ENCODE measurements around the gene KLHL21.
"Not testable (repeated sequence)": the region's sequence is repeated elsewhere in the genome, so short reads cannot be mapped to it uniquely, and the experiment has no call there.

Gene KLHL21

DNA sequence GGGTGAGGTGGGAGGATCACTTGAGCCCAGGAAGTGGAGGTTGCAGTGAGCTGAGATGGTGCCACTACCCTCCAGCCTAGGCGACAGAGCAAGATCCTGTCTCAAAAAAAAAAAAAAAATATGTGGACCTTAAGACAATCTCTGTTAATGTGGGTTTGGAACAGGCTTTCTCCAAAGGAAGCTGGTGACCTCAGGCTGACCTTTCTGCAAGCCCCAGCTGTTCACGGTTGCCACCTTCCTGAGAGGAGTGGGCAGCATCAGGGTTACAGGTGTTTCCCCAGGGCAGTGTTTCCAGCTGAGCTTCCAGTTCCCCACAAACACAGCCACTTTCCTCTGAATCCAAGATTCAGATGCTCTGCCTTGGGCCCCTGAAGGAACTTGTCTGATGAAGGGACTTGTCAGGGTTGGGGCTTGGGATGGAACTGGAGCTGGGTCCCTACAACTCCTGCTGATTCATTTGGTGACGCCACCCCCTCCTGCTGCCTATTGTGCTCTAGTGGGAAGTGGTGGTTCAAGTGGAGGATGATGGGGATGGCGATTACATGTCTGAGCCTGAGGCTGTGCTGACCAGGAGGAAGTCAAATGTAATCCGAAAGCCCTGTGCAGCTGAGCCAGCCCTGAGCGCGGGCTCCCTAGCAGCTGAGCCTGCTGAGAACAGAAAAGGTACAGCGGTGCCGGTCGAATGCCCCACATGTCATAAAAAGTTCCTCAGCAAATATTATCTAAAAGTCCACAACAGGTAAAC is 20.9 kb downstream of the KLHL21 start:
- no peak for DNase-seq

- no peak for DNase-seq
These were observed 21.9 kb downstream of the KLHL21 start for GRCh38 chr1:6580593-6581409.

GRCh38 chr1:6580119-6580592 is 22.5 kb downstream of the KLHL21 start:
- no peak for DNase-seq

GRCh38 chr1:6579374-6580118 is 23.1 kb downstream of the KLHL21 start, which contains the start of gene ZBTB48:
Gene ZBTB48 (plus strand): TSS chr1:6579994. CDS start chr1:6580610, 616 bp downstream.
- peak; percentile 95 for DNase-seq

DNA sequence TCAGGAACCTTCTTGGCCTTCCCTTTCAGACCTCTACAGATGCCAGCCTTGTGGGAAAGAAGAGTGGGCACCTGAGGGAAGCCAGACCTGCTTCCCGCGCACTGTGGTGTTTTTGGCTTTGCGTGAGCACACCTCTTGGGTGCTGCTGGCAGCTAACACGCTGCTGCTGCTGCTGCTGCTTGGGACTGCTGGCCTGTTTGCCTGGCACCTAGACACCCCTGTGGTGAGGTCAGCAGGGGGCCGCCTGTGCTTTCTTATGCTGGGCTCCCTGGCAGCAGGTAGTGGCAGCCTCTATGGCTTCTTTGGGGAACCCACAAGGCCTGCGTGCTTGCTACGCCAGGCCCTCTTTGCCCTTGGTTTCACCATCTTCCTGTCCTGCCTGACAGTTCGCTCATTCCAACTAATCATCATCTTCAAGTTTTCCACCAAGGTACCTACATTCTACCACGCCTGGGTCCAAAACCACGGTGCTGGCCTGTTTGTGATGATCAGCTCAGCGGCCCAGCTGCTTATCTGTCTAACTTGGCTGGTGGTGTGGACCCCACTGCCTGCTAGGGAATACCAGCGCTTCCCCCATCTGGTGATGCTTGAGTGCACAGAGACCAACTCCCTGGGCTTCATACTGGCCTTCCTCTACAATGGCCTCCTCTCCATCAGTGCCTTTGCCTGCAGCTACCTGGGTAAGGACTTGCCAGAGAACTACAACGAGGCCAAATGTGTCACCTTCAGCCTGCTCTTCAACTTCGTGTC is 23.9 kb downstream of the KLHL21 start:
- DNase-seq: no peak

- no peak for DNase-seq
These were observed 24.7 kb downstream of the KLHL21 start for GRCh38 chr1:6577831-6578525.

DNA sequence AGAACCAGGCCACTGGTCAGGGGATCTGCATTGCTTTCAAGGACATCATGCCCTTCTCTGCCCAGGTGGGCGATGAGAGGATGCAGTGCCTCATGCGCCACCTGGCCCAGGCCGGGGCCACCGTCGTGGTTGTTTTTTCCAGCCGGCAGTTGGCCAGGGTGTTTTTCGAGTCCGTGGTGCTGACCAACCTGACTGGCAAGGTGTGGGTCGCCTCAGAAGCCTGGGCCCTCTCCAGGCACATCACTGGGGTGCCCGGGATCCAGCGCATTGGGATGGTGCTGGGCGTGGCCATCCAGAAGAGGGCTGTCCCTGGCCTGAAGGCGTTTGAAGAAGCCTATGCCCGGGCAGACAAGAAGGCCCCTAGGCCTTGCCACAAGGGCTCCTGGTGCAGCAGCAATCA is 27.9 kb downstream of the KLHL21 start:
- no peak for DNase-seq

DNA sequence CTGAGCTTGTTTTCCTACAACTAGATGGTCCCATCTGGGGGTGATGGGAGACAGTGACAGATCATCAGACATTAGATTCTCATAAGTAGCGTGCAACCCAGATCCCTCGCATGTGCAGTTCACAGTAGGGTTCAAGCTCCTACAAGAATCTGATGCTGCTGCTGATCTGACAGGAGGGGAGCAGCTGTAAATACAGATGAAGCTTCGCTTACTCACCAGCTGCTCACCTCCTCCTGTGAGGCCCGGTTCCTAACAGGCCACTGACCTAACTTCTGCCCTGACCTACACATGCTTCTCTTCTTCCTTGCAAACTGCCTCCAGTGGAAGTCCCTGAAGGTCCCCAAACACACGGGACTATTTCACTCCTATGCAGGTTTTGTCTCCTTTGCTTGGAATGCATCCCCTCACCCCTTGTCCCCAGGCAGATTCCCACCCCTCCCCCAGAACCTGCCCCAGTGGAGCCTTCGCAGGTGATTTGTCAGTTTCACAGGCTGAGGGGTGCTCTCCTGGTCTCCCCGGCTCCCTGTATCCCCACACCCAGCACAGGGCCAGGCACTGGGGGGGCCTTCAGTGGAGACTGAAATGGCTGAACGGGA is 28.5 kb downstream of the KLHL21 start:
- DNase-seq: no peak

DNA sequence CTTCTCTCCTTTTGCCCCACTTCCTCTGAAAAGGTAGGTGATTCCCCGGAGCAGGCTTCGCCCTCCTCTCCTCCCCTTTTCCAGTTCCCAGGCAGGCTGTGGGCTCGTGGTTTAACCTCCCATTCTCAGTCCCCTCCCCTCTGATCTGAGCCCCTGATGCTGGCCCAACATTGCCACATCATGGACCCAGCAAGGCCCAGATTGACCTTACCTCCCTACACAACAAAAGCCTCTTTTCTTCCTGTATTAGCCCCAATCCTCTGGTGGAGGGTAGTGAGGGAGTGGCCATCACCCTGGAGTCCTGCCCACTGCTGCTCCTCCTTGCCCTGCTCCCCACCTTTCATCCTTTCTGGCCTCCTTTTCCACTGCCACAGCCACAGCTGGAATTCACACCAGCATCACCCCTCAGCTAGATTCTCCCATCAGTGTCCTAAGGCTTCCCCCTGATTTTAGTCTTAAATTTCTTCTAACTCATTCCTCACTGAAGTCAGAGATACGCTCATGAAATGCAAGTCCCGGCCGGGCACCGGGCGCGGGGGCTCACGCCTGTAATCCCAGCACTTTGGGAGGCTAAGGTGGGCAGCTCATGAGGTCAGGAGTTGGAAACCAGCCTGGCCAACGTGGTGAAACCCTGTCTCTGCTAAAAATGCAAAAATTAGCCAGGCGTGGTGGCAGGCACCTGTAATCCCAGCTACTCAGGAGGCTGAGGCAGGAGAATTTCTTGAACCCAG is 29.9 kb downstream of the KLHL21 start:
- no peak for DNase-seq

DNA sequence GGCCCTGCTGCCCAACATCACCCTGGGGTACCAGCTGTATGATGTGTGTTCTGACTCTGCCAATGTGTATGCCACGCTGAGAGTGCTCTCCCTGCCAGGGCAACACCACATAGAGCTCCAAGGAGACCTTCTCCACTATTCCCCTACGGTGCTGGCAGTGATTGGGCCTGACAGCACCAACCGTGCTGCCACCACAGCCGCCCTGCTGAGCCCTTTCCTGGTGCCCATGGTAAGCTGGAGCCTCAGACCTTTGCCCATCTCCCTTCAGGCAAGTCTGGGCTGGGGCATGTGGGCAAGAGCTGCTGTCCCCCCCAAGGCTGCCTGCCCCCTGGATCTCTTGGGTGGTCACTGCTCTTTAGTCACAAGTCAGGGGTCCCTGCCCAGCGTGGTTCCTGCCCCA is 31.7 kb downstream of the KLHL21 start:
- no peak for DNase-seq

GRCh38 chr1:6570100-6570499 is 32.6 kb downstream of the KLHL21 start:
- DNase-seq: no peak

DNA sequence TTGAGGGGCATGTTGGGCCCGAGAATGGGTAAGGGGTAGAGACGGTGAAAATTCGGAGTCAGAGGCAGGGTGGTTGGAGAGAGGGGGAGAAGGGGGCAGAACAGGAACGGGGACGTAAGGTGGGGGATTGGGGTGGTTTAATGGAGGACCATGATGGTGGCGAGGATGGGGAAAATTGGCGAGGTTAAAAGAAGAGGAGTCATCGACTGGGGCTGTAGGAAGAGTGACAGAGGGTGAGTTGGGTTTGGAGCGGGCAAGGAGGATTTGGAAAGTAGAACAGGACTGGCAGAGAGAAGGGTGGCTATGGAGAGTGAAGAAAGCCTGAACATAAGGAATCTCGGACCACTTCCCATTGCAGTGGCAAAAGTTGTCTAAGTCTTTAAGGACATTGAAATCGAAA is 33.6 kb downstream of the KLHL21 start:
- no peak for DNase-seq

- no peak for DNase-seq
These were observed 42.4 kb downstream of the KLHL21 start for GRCh38 chr1:6560267-6560666.

DNA sequence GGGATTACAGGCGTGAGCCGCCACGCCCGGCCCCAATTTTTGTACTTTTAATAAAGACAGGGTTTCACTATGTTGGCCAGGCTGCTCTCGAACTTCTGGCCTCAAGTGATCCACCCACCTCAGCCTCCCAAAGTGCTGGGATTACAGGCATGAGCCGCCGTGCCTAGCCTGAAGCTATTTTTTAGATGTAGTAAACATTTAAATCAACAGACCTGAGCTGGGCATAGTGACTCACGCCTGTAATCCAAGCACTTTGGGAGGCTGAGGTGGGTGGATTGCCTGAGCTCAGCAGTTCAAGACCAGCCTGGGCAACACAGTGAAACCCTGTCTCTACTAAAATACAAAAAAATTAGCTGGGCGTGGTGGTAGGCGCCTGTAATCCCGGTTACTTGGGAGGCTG is 43.5 kb downstream of the KLHL21 start:
- DNase-seq: not testable (repeated sequence)

DNA sequence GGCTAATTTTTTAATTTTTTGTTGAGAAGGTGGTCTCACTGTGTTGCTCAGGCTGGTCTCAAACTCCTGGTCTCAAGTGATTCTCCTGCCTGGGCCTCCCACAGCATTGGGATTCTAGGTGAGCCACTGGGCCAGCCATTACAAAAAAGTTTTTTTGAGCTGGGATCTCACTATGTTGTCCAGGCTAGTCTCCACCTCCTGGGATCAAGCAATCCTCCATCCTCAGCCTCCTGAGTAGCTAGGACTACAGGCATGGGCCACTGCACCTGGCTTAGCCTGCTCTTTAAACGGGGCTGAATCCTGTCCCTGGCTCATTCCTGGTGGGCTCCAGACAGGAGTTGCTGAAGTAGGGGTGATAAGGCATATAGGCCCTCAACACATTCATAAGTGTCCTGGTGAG is 45.1 kb downstream of the KLHL21 start:
- DNase-seq: no peak

DNA sequence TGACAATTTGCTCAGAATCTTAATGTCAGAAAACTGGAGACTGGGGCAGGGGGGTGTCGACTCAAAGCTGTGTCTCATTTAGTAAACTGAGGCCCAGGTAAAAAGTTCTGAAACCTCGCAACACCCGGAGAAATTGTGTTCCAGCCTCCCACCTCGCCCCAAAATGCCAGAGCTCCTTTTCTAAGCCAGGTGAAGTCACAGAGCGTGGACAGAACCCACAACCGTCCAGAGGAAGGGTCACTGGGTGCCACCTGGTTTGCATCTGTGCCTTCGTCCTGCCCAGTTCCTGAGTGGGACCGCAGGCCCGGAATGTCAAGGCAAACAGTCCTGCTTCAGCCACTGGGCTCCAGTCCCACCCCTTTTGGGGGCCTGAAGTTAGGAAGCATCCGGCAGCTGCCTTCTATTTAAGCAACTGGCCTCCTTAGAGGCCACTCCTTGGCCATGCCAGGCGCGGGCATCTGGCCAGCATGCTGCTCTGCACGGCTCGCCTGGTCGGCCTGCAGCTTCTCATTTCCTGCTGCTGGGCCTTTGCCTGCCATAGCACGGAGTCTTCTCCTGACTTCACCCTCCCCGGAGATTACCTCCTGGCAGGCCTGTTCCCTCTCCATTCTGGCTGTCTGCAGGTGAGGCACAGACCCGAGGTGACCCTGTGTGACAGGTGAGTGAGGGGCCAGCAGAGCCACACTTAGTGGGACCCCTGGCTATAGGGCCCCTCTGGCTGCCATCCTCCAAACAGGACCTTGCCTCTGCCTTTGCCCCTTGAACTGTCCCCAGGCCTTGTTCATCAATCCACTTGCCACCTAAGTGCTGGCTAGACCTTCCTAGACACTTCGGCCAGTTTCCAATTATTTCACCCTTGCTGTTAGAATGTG is 47.5 kb downstream of the KLHL21 start, which contains the start of gene TAS1R1:
Gene TAS1R1, plus strand, starts transcription at position 401 of the 872 bp plus-strand sequence. Its CDS starts 67 bp downstream, at position 468.
- DNase-seq: no peak

DNA sequence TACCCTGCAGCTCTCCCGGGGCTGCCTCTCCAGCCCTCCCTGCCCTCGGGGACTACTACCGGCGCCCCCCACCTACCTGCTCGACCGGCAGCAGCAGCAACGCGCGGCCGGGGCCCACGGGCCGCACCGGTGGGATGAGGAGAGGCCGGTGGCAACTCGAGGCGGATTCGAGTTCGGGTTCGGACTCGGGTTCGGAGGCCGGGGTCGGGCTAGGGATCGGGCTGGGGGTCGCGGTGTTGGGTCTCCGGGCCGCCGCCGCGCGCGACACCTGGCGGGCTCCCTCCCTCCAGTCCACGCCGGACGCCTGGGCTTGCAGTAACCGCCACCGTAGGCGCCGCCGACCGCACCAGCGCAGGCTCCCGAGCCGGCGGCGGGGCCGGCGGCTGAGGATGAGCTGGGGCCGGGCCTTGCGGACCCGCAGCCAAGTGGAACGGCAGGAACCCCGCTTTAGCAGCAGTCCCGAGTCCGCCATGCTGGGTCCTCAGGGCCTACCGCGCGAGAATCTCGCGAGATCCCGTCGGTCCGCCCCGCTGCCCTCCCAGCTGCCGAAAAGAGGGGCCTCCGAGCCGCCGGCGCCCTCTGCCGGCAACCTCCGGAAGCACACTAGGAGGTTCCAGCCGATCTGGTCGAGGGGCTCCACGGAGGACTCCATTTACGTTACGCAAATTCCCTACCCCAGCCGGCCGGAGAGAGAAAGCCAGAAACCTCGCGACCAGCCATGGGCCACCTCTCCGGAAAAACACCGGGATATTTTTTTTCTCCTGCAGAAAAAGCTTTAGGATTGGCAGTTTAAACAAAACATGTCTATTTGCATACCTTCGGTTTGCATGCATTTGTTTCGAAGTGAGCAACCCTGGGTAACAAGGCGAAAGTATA is 48.4 kb downstream of the KLHL21 start, which contains the start of gene NOL9:
Gene NOL9, minus strand, starts transcription at position 483 of the 876 bp plus-strand sequence. Its CDS starts 11 bp downstream, at position 472.
- DNase-seq: peak; percentile 47

DNA sequence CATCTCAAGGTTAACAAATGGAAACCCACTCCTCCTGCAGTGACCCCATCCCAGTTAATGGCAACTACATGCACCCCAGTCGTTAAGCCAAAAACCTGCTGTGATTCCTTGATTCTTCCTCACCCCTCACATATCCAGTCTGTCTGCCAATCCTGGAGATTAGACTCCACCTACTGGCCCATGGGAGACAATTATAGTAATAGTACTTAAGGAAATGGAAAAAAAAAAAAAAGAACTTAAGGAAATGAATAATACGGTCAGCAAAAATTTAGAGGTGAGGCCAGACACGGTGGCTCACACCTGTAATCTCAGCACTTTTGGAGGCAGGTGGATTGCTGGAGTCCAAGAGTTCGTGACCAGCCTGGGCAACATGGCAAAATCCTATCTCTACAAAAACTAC is 55.4 kb downstream of the KLHL21 start:
- DNase-seq: no peak
